ENCODE measurements around the gene LILRB1. TPM values are rescaled to one million over a fixed set of nuclear protein-coding genes. Genes with fewer than 3 reads are reported as not detected.

The LILRB1 gene
- total and polyA plus RNA-seq, 4 donors, result 1.3 to 10.6 (median 4.9) TPM

- Histone ChIP-seq H3K36me3 (ENCODE audit: control insufficient read depth in 4 of 4, insufficient read depth in 3 of 4, low read depth in 1 of 4, low read length in 3 of 4) (no peaks in the 10 kb centered on the region), H3K4me3 (ENCODE audit: low read depth in 1 of 3, low read length in 3 of 3) (no peak overlapping the region), H3K4me1 (ENCODE audit: control insufficient read depth in 4 of 4, insufficient read depth in 4 of 4, low read length in 3 of 4) (no peaks in the 10 kb centered on the region), H3K9ac (ENCODE audit: low read depth in 1 of 2, low read length in 2 of 2) (no peak overlapping the region), H3K9me3 (ENCODE audit: control insufficient read depth in 4 of 4, low read length in 3 of 4) (no peaks in the 10 kb centered on the region), H3K27ac (ENCODE audit: low read depth in 1 of 2, low read length in 2 of 2) (no peak overlapping the region), H3K27me3 (ENCODE audit: control insufficient read depth in 4 of 4, insufficient read depth in 4 of 4, low read length in 3 of 4) (peaks cover 0 to 4% (median under 1%) of the 10 kb centered on the region in 4 donors)
- 79% methylated on average over 6 of the region's 6 CpGs for WGBS
- TF ChIP-seq ATF3 (IDR thresholded peaks at IDR 0.05) (no peak), HNF4G (IDR thresholded peaks at IDR 0.05) (no peak), EGR1 (IDR thresholded peaks at IDR 0.05; ENCODE audit: low read depth in 2 of 2) (no peak), JUND (IDR thresholded peaks at IDR 0.05) (no peak), FOXA2 (IDR thresholded peaks at IDR 0.05) (no peak), RAD21 (IDR thresholded peaks at IDR 0.05) (no peak), TAF1 (conservative IDR thresholded peaks at IDR 0.05) (no peak), HNF4A (conservative IDR thresholded peaks at IDR 0.05) (no peak), GABPA (IDR thresholded peaks at IDR 0.05 in 1 of 2, conservative IDR thresholded peaks at IDR 0.05 in 1 of 2) (no peak), NR2F2 (IDR thresholded peaks at IDR 0.05) (no peak), FOXA1 (IDR thresholded peaks at IDR 0.05) (no peak), SP1 (IDR thresholded peaks at IDR 0.05) (no peak), YY1 (IDR thresholded peaks at IDR 0.05) (no peak), RXRA (IDR thresholded peaks at IDR 0.05) (no peak), ZBTB33 (IDR thresholded peaks at IDR 0.05) (no peak)
- TF ChIP-seq, protein P1, sequence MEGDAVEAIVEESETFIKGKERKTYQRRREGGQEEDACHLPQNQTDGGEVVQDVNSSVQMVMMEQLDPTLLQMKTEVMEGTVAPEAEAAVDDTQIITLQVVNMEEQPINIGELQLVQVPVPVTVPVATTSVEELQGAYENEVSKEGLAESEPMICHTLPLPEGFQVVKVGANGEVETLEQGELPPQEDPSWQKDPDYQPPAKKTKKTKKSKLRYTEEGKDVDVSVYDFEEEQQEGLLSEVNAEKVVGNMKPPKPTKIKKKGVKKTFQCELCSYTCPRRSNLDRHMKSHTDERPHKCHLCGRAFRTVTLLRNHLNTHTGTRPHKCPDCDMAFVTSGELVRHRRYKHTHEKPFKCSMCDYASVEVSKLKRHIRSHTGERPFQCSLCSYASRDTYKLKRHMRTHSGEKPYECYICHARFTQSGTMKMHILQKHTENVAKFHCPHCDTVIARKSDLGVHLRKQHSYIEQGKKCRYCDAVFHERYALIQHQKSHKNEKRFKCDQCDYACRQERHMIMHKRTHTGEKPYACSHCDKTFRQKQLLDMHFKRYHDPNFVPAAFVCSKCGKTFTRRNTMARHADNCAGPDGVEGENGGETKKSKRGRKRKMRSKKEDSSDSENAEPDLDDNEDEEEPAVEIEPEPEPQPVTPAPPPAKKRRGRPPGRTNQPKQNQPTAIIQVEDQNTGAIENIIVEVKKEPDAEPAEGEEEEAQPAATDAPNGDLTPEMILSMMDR (IDR thresholded peaks at IDR 0.05; ENCODE audit: low read depth, low read length, missing input control), result no peak
- TF ChIP-seq, protein P2, sequence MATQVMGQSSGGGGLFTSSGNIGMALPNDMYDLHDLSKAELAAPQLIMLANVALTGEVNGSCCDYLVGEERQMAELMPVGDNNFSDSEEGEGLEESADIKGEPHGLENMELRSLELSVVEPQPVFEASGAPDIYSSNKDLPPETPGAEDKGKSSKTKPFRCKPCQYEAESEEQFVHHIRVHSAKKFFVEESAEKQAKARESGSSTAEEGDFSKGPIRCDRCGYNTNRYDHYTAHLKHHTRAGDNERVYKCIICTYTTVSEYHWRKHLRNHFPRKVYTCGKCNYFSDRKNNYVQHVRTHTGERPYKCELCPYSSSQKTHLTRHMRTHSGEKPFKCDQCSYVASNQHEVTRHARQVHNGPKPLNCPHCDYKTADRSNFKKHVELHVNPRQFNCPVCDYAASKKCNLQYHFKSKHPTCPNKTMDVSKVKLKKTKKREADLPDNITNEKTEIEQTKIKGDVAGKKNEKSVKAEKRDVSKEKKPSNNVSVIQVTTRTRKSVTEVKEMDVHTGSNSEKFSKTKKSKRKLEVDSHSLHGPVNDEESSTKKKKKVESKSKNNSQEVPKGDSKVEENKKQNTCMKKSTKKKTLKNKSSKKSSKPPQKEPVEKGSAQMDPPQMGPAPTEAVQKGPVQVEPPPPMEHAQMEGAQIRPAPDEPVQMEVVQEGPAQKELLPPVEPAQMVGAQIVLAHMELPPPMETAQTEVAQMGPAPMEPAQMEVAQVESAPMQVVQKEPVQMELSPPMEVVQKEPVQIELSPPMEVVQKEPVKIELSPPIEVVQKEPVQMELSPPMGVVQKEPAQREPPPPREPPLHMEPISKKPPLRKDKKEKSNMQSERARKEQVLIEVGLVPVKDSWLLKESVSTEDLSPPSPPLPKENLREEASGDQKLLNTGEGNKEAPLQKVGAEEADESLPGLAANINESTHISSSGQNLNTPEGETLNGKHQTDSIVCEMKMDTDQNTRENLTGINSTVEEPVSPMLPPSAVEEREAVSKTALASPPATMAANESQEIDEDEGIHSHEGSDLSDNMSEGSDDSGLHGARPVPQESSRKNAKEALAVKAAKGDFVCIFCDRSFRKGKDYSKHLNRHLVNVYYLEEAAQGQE (IDR thresholded peaks at IDR 0.05), result no peak
- TF ChIP-seq, protein P3, sequence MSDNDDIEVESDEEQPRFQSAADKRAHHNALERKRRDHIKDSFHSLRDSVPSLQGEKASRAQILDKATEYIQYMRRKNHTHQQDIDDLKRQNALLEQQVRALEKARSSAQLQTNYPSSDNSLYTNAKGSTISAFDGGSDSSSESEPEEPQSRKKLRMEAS (IDR thresholded peaks at IDR 0.05), result no peak
- no peak for DNase-seq (ENCODE audit: low spot score)
Observed at GRCh38 chr19:54650108-54650655, 19.9 kb downstream of the LILRB1 start.

Measured in liver (tissue), 9 donors.